Spinal cord (tissue), 10 donors: ENCODE data around the gene ACOT8. TPM values are rescaled to one million over a fixed set of nuclear protein-coding genes. Genes with fewer than 3 reads are reported as not detected.
A peak's percentile ranks its signal among the peaks of the same experiment; 100 is the strongest.

Experiments used
- DNase-seq, 6 donors: peaks; one replicate each; pipeline versions ENCODE4 v3.0.0 to v3.0.0-alpha.2; 2013 to 2015; ENCODE audit warnings: low spot score in 6 of 6, low read depth in 4 of 6
- H3K27ac ChIP-seq: one replicate; pipeline ENCODE4 v1.5.1; 2013; ENCODE audit warnings: low read depth, low read length, control low read depth
- H3K27me3 ChIP-seq: one replicate; pipeline ENCODE4 v1.6.1; 2013; ENCODE audit warnings: low read length; ENCODE audit not compliant: control insufficient read depth, insufficient read depth
- H3K36me3 ChIP-seq: one replicate; pipeline ENCODE4 v1.6.1; 2013; ENCODE audit warnings: low read length; ENCODE audit not compliant: control insufficient read depth, insufficient read depth
- H3K4me1 ChIP-seq: one replicate; pipeline ENCODE4 v1.6.1; 2013; ENCODE audit warnings: low read length; ENCODE audit not compliant: control insufficient read depth, insufficient read depth
- H3K4me3 ChIP-seq: one replicate; pipeline ENCODE4 v1.5.1; 2013; ENCODE audit warnings: low read depth, low read length, control low read depth
- H3K9me3 ChIP-seq: one replicate; pipeline ENCODE4 v1.6.1; 2013; ENCODE audit warnings: low read length; ENCODE audit not compliant: control insufficient read depth, insufficient read depth
- whole genome bisulfite sequencing: methylation state at CpG from one replicate; pipeline ENCODE4 v1.1.5; 2013; ENCODE audit warnings: missing lambda C conversion rate; ENCODE audit not compliant: insufficient coverage; 5-methylcytosine and 5-hydroxymethylcytosine counted together
- polyA plus RNA-seq, 2 donors: library from polyadenylated mRNA; unstranded; fragments of 120-200 nt; gene quantifications; one replicate each; pipeline ENCODE4 v1.2.1, GENCODE V29; 2013; ENCODE audit not compliant: insufficient read length in 2 of 2
- total RNA-seq, 2 donors: library from RNA; depleted of rRNA in 1 of 2; stranded (reverse); fragments of 120-200 nt in 1 of 2; fragments of >200 nt in 1 of 2; gene quantifications; one replicate each; pipeline versions ENCODE4 v1.2.3 to v1.2.4, GENCODE V29; 2013 to 2014
- donor health status: healthy.

ACOT8 gene
- total and polyA plus RNA-seq, 4 donors, result 27.8 to 46.3 (median 38.3) TPM

GRCh38 chr20:45843506-45843905 is 13.7 kb downstream of the ACOT8 start:
- H3K27me3 ChIP-seq, result no peaks in the 10 kb centered on the region
- peaks cover 69% of the 10 kb centered on the region for H3K36me3 ChIP-seq
- H3K9me3 ChIP-seq, result no peaks in the 10 kb centered on the region
- WGBS, result 93% methylated on average over 10 of the region's 14 CpGs
- H3K4me1 ChIP-seq, result no peaks in the 10 kb centered on the region
- no peak overlapping the region for H3K27ac ChIP-seq
- H3K4me3 ChIP-seq, result no peak overlapping the region
- DNase-seq, result no peak

- DNase-seq, result no peak
- Histone ChIP-seq H3K27me3 (no peaks in the 10 kb centered on the region), H3K9me3 (no peaks in the 10 kb centered on the region), H3K4me1 (no peaks in the 10 kb centered on the region), H3K27ac (no peak overlapping the region), H3K36me3 (peaks cover 62% of the 10 kb centered on the region), H3K4me3 (no peak overlapping the region)
- 62% methylated on average over 2 of the region's 5 CpGs for WGBS
Observed at GRCh38 chr20:45842169-45842812, 14.9 kb downstream of the ACOT8 start.

GRCh38 chr20:45841407-45842129 is 15.6 kb downstream of the ACOT8 start:
- WGBS, result 81% methylated on average over 5 of the region's 10 CpGs
- no peaks in the 10 kb centered on the region for H3K27me3 ChIP-seq
- H3K4me1 ChIP-seq, result peaks cover 3% of the 10 kb centered on the region
- no peak overlapping the region for H3K4me3 ChIP-seq
- H3K9me3 ChIP-seq, result no peaks in the 10 kb centered on the region
- DNase-seq, result no peak
- H3K27ac ChIP-seq, result no peak overlapping the region
- H3K36me3 ChIP-seq, result peaks cover 58% of the 10 kb centered on the region

GRCh38 chr20:45840700-45841198 is 16.4 kb downstream of the ACOT8 start:
- no peaks in the 10 kb centered on the region for H3K27me3 ChIP-seq
- H3K36me3 ChIP-seq, result peaks cover 56% of the 10 kb centered on the region
- H3K4me3 ChIP-seq, result no peak overlapping the region
- no peak overlapping the region for H3K27ac ChIP-seq
- WGBS, result 90% methylated on average over 23 of the region's 25 CpGs
- peaks cover 9% of the 10 kb centered on the region for H3K4me1 ChIP-seq
- H3K9me3 ChIP-seq, result no peaks in the 10 kb centered on the region
- no peak for DNase-seq

GRCh38 chr20:45836841-45837240 is 20.4 kb downstream of the ACOT8 start:
- Histone ChIP-seq H3K4me3 (no peak overlapping the region), H3K4me1 (peaks cover 31% of the 10 kb centered on the region), H3K27ac (no peak overlapping the region), H3K9me3 (no peaks in the 10 kb centered on the region), H3K27me3 (no peaks in the 10 kb centered on the region), H3K36me3 (peaks cover 36% of the 10 kb centered on the region)
- peak in 1 of 6 donors; percentile 44 for DNase-seq
- 0% methylated on average over 1 of the region's 1 CpG for WGBS

GRCh38 chr20:45835825-45836224 is 21.4 kb downstream of the ACOT8 start:
- Histone ChIP-seq H3K27me3 (no peaks in the 10 kb centered on the region), H3K4me1 (peaks cover 31% of the 10 kb centered on the region), H3K9me3 (no peaks in the 10 kb centered on the region), H3K4me3 (no peak overlapping the region), H3K27ac (no peak overlapping the region), H3K36me3 (peaks cover 26% of the 10 kb centered on the region)
- 100% methylated on average over 5 of the region's 5 CpGs for WGBS
- DNase-seq, result no peak

- peaks cover 31% of the 10 kb centered on the region for H3K4me1 ChIP-seq
- WGBS, result 64% methylated on average over 2 of the region's 3 CpGs
Observed at GRCh38 chr20:45835329-45835765, 21.8 kb downstream of the ACOT8 start.

GRCh38 chr20:45834797-45835161 is 22.4 kb downstream of the ACOT8 start:
- 88% methylated on average over 14 of the region's 14 CpGs for WGBS
- Histone ChIP-seq H3K9me3 (no peaks in the 10 kb centered on the region), H3K36me3 (peaks cover 16% of the 10 kb centered on the region), H3K27me3 (no peaks in the 10 kb centered on the region), H3K4me1 (peaks cover 31% of the 10 kb centered on the region), H3K4me3 (peak overlapping the region; percentile 78), H3K27ac (peak overlapping the region; percentile 91)
- DNase-seq, result no peak

More at GRCh38 chr20:45835329-45835765, 21.8 kb downstream of the ACOT8 start:
- Histone ChIP-seq H3K9me3 (no peaks in the 10 kb centered on the region), H3K27me3 (no peaks in the 10 kb centered on the region), H3K36me3 (peaks cover 21% of the 10 kb centered on the region), H3K4me3 (no peak overlapping the region), H3K27ac (no peak overlapping the region)
- DNase-seq, result no peak

- Histone ChIP-seq H3K27me3 (no peaks in the 10 kb centered on the region), H3K9me3 (no peaks in the 10 kb centered on the region), H3K27ac (peak overlapping the region; percentile 91), H3K4me1 (peaks cover 31% of the 10 kb centered on the region), H3K4me3 (peak overlapping the region; percentile 78), H3K36me3 (peaks cover 16% of the 10 kb centered on the region)
- WGBS, result 1% methylated on average over 68 of the region's 71 CpGs
- DNase-seq, result peak in 5 of 6 donors; percentile 49 to 91 (median 67)
Observed at GRCh38 chr20:45833883-45834796, 23.1 kb downstream of the ACOT8 start.
